Mucosa of descending colon (tissue), 3 donors: ENCODE measurements around the gene IFI27L1. TPM values are rescaled to one million over a fixed set of nuclear protein-coding genes. Genes with fewer than 3 reads are reported as not detected.

Experiments used
- ATAC-seq: fragments of 200-7000 bp; cut with Tn5 transposase; one replicate; pipeline ENCODE4 v1.9.1; 2020; ENCODE audit warnings: mild to moderate bottlenecking, moderate library complexity
- DNase-seq, 3 donors: peaks; one replicate each; pipeline ENCODE4 v3.0.0-alpha.2; 2020
- H3K36me3 ChIP-seq: fragments of 200-600 bp; one replicate; pipeline ENCODE4 v1.8.0; 2021; ENCODE audit warnings: low read depth, mild to moderate bottlenecking
- H3K4me1 ChIP-seq: fragments of 200-600 bp; one replicate; pipeline ENCODE4 v1.8.0; 2021; ENCODE audit warnings: low read depth, mild to moderate bottlenecking
- H3K4me3 ChIP-seq: fragments of 200-600 bp; one replicate; pipeline ENCODE4 v1.8.0; 2021; ENCODE audit warnings: mild to moderate bottlenecking
- H3K9me3 ChIP-seq: fragments of 200-600 bp; one replicate; pipeline ENCODE4 v1.8.0; 2021; ENCODE audit warnings: mild to moderate bottlenecking
- intact Hi-C, 2 donors: fragments of 100-400 bp; cut with DNase I in 1 of 2; cut with micrococcal nuclease in 1 of 2; formaldehyde crosslinking; loops; one replicate each; pipeline versions ENCODE4 v1.11.0 to v1.11.1; 2022; cut with DNase I, micrococcal nuclease
- total RNA-seq, 3 donors: library from RNA; stranded (reverse); fragmentation: NEBNext Ultra II Directional in 2 of 3; extraction: Animal tissue kit (Norgen Biotek cat#: 25700) in 2 of 3; gene quantifications; one replicate each; pipeline versions ENCODE4 v1.2.1 to v1.2.4, GENCODE V29; 2021 to 2023
- TF ChIP-seq, protein P1 (sequence below): fragments of 200-600 bp; IDR thresholded peaks from one replicate; pipeline ENCODE4 v1.8.0; 2022; ENCODE audit warnings: antibody characterized with exemption, mild to moderate bottlenecking
- donor health status: DM: no; HTN: no; CAD: no; lungs with moderate emphysema.
- donor health status: DM: no; HTN: no; CAD: no.
- donor health status: DM: no; HTN: yes; CAD: no.

The IFI27L1 gene
- total RNA-seq, 3 donors from 2014 or later: 19.9 to 29.9 (median 20.6) TPM

- no peak for DNase-seq
- no peaks in the 10 kb centered on the region for H3K4me1 ChIP-seq
- TF ChIP-seq, protein P1, sequence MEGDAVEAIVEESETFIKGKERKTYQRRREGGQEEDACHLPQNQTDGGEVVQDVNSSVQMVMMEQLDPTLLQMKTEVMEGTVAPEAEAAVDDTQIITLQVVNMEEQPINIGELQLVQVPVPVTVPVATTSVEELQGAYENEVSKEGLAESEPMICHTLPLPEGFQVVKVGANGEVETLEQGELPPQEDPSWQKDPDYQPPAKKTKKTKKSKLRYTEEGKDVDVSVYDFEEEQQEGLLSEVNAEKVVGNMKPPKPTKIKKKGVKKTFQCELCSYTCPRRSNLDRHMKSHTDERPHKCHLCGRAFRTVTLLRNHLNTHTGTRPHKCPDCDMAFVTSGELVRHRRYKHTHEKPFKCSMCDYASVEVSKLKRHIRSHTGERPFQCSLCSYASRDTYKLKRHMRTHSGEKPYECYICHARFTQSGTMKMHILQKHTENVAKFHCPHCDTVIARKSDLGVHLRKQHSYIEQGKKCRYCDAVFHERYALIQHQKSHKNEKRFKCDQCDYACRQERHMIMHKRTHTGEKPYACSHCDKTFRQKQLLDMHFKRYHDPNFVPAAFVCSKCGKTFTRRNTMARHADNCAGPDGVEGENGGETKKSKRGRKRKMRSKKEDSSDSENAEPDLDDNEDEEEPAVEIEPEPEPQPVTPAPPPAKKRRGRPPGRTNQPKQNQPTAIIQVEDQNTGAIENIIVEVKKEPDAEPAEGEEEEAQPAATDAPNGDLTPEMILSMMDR: no peak
- no peaks in the 10 kb centered on the region for H3K9me3 ChIP-seq
- no peak overlapping the region for H3K4me3 ChIP-seq
- intact Hi-C loops: no loop called here
- ATAC-seq: no peak
- H3K36me3 ChIP-seq: no peaks in the 10 kb centered on the region
These were observed 31.5 kb upstream of the IFI27L1 start for GRCh38 chr14:94049625-94050023.

GRCh38 chr14:94050231-94050880 is 30.8 kb upstream of the IFI27L1 start:
- ATAC-seq (no peak), DNase-seq (no peak)
- intact Hi-C loops: no loop called here
- H3K36me3 ChIP-seq: no peaks in the 10 kb centered on the region
- H3K4me3 ChIP-seq: no peak overlapping the region
- TF ChIP-seq, protein P1: no peak
- H3K9me3 ChIP-seq: no peaks in the 10 kb centered on the region
- H3K4me1 ChIP-seq: no peaks in the 10 kb centered on the region

GRCh38 chr14:94051115-94051514 is 30.0 kb upstream of the IFI27L1 start:
- TF ChIP-seq, protein P1: peak; percentile 15
- H3K9me3 ChIP-seq: no peaks in the 10 kb centered on the region
- H3K4me3 ChIP-seq: no peak overlapping the region
- H3K4me1 ChIP-seq: no peaks in the 10 kb centered on the region
- H3K36me3 ChIP-seq: no peaks in the 10 kb centered on the region
- peak in 2 of 3 donors; percentile 61 to 76 for DNase-seq
- peak; percentile 57 for ATAC-seq
- intact Hi-C loops: no loop called here

DNA sequence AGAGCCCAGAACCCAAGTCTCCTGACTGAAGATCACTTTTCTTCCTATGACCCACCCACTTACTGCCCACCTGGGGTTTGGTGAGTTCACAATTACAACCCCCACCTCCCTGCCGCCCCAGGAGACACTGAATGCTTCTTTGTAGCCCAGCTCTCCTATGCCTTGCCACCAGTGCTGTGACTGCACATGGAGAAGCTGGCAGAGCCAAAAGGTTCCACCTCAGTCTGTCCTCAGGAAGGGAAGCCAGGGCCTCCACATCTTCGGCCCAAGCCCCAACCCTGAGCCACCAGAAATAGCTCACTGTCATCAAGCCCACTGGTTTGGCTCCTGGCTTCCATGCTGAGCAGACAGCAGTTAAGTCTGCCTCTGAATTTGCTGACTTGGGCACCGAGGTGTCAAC is 29.3 kb upstream of the IFI27L1 start:
- no peak for DNase-seq
- intact Hi-C loops: no loop called here
- H3K4me3 ChIP-seq: no peak overlapping the region
- no peaks in the 10 kb centered on the region for H3K4me1 ChIP-seq
- ATAC-seq: no peak
- TF ChIP-seq, protein P1: no peak
- H3K36me3 ChIP-seq: no peaks in the 10 kb centered on the region
- no peaks in the 10 kb centered on the region for H3K9me3 ChIP-seq

- no peaks in the 10 kb centered on the region for H3K36me3 ChIP-seq
- DNase-seq: no peak
- H3K4me1 ChIP-seq: peaks cover 3% of the 10 kb centered on the region
- ATAC-seq: no peak
- no peaks in the 10 kb centered on the region for H3K9me3 ChIP-seq
- intact Hi-C loops: no loop called here
- H3K4me3 ChIP-seq: no peak overlapping the region
- TF ChIP-seq, protein P1: no peak
These were observed 28.9 kb upstream of the IFI27L1 start for GRCh38 chr14:94052199-94052598.

DNA sequence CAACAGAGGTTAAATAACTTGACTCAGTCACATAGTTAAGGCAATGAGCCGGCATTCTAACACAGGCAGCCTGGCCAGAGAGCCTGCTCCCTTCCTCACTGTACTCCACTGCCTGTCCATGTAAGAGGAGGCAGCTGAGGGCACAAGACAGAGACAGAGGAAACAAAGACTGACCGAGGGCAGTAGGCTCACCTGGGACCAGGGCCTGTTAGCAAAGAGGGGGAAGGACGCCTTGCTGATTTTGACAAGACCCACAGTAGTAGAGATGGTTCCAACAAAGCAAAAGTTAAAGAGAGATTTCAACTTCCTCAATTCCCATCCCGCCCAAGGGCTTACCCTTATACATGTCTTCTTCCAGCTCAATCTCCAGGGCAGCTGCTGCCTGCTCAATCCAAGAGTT is 28.4 kb upstream of the IFI27L1 start:
- H3K4me1 ChIP-seq: peaks cover 7% of the 10 kb centered on the region
- TF ChIP-seq, protein P1: no peak
- intact Hi-C loops: no loop called here
- H3K36me3 ChIP-seq: no peaks in the 10 kb centered on the region
- DNase-seq (no peak), ATAC-seq (no peak)
- no peak overlapping the region for H3K4me3 ChIP-seq
- H3K9me3 ChIP-seq: no peaks in the 10 kb centered on the region
